ENCODE data around the gene SDF2.
"Not testable (repeated sequence)": the region's sequence is repeated elsewhere in the genome, so short reads cannot be mapped to it uniquely, and the experiment has no call there.

SDF2 gene

GRCh38 chr17:28682655-28683054 is 20.9 kb upstream of the SDF2 start:
- DNase-seq, result no peak

- DNase-seq, result no peak
Measured at GRCh38 chr17:28675980-28676379, 14.3 kb upstream of the SDF2 start.

DNA sequence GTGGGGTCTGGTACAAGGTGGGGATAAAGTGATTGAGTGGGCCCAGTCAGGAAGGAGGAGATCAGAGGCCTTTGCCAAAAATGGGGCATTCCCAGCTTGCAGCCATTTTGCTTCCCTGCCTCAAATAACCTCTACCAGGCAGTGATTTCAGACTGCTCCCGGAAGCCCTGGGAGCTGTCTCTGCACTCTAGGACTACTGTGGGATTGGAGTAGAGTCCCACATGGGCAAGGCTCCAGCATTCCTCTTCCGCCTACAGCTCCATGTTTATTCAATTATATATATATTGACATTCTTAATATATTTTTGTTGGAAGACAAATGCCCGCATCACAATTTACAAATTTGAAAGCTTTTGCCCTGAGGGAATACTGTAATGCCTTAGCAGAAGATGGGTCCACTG is 13.8 kb upstream of the SDF2 start:
- DNase-seq, result no peak

- DNase-seq, result no peak
Measured at GRCh38 chr17:28669918-28670317, 8.2 kb upstream of the SDF2 start.

DNA sequence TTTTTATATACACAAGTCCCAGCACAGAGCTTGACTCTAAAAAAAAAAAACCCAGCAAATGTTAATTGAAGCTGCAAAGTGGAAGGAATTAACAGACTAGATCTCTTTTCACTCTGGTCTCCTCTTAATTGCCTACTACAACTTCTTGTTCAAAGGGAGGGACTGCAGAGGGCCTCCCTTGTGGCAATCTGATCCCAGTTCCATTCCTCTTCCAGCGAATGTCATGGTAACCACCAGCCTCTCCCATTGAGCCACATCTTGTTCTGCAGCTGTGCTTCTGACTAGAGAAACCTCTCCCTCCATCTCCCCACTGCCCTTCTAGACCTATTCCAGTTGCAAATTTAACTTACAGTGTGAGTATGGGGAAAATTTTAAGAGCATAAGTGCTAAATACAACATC is 6.2 kb upstream of the SDF2 start:
- no peak for DNase-seq

GRCh38 chr17:28665994-28666393 is 4.3 kb upstream of the SDF2 start:
- DNase-seq, result no peak

- DNase-seq, result no peak
Measured at GRCh38 chr17:28663723-28664122, 2.0 kb upstream of the SDF2 start.

GRCh38 chr17:28662527-28662829 is 772 bp upstream of the SDF2 start:
- DNase-seq, result no peak

DNA sequence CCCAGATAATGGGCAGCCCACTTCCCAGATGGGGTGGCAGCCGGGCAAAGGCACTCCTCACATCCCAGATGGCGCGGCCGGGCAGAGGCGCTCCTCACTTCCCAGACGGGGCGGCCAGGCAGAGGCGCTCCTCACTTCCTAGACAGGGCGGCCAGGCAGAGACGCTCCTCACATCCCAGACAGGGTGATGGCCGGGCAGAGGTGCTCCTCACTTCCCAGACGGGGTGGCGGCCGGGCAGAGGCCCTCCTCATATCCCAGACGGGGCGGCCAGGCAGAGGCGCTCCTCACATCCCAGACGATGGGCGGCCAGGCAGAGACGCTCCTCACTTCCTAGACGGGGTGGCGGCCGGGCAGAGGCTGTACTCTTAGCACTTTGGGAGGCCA is 2.2 kb downstream of the SDF2 start:
- not testable (repeated sequence) for DNase-seq

DNA sequence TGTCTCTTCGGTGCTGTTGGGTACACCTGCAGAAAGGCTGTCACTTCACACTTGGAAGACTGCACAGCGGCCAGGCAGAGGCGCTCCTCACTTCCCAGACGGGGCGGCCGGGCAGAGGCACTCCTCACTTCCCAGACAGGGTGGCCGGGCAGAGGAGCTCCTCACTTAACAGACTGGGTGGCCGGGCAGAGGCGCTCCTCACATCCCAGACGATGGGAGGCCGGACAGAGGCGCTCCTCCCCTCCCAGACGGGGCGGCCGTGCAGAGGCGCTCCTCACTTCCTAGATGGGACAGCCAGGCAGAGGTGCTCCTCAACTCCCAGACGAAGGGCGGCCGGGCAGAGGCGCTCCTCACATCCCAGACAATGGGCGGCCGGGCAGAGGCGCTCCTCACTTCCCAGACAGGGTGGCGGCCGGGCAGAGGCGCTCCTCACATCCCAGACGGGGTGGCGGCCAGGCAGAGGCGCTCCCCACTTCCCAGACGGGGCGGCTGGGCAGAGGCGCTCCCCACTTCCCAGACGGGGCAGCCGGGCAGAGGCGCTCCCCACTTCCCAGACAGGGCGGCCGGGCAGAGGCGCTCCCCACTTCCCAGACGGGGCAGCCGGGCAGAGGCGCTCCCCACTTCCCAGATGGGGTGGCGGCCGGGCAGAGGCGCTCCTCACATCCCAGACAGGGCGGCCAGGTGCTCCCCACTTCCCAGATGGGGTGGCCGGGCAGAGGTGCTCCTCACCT is 2.8 kb downstream of the SDF2 start:
- DNase-seq, result not testable (repeated sequence)

- DNase-seq, result not testable (repeated sequence)
Measured at GRCh38 chr17:28658342-28658741, 3.4 kb downstream of the SDF2 start.

DNA sequence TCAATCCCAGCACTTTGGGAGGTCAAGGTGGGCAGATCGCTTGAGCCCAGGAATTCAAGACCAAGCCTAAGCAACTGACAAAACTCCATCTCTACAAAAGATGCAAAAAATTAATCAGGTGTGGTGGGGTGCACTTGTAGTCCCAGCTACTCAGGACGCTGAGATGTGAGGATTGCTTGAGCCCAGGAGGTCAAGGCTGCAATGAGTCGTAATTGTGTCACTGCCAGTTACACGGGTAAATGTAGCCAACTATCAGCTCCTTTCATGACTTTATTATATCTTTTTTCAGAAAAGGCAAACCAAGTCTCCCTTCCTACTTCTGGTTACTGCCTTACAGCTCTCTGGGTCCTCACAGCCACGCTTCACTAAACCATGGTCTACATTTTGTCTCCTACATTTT is 4.0 kb downstream of the SDF2 start:
- no peak for DNase-seq

DNA sequence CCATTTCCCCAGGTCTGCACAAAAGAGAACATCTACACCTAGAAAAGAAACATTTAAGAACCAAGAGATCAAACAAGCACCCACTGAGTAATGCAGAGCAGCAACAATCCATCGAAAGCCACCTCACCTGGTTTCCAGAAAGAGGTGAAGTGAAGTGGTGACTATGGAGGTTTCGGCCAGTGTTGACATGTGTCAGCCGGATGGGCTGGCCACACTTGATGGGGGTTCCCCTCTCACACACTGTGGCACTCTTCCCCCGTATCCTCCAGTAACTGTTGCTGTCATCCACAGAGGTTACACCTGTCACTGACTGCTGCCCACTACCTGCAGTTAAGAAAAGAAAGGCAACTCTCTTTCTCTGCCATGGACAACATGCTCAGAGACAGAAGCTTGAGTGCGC is 6.5 kb downstream of the SDF2 start:
- no peak for DNase-seq

DNA sequence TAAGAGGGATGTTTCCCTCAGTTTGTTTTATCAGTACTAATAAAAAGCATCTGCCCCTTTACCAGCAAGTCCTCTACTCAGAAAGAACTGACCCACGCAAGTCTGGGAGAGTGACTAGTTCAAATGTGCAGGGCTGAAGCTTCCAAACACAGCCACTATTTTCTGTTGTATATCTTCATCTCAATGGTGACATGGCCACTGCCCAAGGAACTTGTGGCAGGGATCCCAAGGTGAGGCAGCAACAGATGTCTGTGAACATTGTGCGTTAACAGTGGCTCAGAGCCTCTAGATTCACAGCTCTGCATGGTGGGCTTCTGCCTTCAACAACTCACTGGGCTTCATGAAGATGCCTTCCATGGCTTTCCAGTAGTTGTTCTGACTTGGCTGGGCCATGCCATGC is 13.0 kb downstream of the SDF2 start:
- DNase-seq, result no peak

DNA sequence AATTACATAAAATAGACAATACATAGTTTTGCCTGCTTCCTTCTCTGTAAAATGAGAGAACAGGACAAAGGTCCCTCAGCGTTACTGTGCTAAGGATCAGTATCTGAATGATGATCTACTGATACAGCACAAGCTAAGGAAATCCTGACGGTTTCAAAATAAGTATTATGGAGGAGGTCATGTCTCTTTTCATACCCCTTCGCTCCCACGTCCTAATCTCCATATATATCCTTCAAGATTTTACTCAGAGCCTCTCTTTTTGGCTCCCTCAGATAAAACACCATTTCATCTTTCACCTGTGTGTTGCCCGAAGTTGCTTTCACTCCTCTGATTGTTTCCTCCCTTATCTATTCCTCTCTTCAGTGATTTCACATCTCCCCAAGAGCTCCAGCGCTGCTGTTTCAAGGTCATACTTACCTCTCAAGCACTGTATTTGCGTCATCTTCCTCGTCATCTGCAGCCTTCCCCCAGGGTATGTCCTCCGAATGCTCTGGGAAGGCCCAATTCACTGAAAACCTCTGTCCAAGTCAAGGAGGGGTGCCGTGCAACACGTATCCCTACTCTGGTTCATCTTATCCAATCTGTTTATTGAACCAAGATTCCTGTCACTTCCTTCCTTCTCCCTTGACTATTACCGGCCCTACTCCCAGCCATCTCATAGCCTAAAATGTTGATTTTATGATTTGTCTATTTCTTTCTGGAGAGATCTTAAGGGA is 15.5 kb downstream of the SDF2 start:
- DNase-seq, result no peak

GRCh38 chr17:28645576-28645939 is 16.1 kb downstream of the SDF2 start:
- no peak for DNase-seq

GRCh38 chr17:28644787-28645575 is 16.7 kb downstream of the SDF2 start, which contains the start of gene BLTP2:
Gene BLTP2 (minus strand): TSS chr17:28645158. CDS start chr17:28645056, 102 bp downstream.
- peak; percentile 97 for DNase-seq

GRCh38 chr17:28643983-28644786 is 17.5 kb downstream of the SDF2 start:
- DNase-seq, result peak; percentile 47

- DNase-seq, result no peak
Measured at GRCh38 chr17:28641579-28641978, 20.1 kb downstream of the SDF2 start.

DNA sequence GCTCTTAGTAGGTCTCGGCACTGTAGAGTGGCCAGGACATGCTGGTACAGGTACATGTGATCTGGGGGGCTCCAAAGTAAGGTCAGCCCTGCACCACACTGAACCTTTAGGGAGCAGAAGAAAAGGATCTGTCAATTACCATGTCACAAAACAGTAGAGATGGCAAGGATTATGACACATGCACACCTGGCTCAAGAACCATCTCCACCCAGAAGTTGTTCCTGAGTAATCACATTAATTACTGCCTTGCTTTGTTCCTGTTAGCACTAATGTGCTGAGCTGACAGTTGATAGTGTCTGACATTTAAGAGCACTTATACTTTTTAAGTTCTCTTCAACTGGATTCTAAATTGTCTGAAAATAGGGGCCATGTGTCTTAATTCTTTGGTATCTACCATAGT is 26.2 kb downstream of the SDF2 start:
- no peak for DNase-seq

DNA sequence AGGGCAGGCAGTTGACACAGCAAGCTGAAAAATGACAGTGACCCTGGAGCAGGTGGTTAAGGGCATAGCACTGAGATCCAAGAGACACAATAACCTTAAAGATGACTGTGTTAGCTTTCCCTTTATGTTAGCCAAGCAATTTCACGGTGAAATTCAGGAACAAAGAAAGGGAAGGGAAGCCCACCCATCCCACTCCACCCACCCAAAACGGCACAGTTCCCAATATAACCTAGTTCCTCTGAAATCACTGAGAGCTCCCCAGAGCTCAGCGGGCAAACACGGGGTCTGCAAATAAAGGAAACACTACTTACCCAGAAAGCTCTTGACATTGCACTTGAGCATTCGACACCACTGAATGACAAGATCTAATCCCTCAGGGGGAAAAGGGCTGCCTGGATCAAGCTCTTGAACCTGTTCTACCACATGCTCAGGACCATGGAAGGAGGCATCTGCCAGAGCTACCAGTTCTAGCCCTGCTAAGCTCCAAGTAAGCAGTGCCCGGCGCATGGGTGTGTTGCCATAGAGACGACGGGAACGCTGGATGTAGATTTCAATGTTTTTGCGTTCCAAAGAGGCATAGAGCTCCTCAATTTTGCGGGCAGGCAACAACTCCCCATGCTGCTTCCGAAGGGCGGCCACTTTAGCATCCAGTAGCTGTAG is 27.4 kb downstream of the SDF2 start:
- DNase-seq, result no peak

DNA sequence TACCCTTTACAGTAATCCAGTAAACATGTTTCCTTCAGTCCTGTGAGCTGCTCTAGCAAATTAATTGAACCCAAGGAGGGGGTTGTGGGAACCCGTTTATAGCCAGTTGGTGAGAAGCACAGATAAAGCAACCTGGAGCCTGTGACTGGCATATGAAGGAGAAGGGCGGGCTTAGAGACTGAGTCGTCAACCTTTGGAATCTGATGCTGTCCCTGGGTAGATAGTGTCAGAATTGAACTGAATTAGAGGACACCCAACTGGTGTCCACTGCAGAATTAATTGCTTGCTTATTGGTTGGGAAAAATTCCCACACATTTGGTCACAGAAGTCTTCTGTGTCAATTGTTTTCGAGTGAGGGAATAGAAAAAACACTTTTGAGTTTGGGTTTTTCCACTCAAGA is 34.9 kb downstream of the SDF2 start:
- DNase-seq, result no peak

GRCh38 chr17:28624148-28624547 is 37.6 kb downstream of the SDF2 start:
- no peak for DNase-seq
